ENCODE results near the gene SLC25A25. TPM values are rescaled to one million over a fixed set of nuclear protein-coding genes. Genes with fewer than 3 reads are reported as not detected.
A peak's percentile ranks its signal among the peaks of the same experiment; 100 is the strongest.

The SLC25A25 gene
- total and polyA plus RNA-seq, 2 experiments from 2014 or later = 8.2 to 20.2 TPM

- Histone ChIP-seq H3K36me3 (ENCODE audit: low read depth) (peaks cover 4% of the 10 kb centered on the region; the same call in 1 of the 2 replicates), H2AFZ (no peak overlapping the region), H3K27me3 (replicated peaks; ENCODE audit: insufficient read depth) (no peaks in the 10 kb centered on the region), H3K4me1 (ENCODE audit: insufficient read depth) (peaks cover 44% of the 10 kb centered on the region), H4K20me1 (ENCODE audit: insufficient read depth) (no peaks in the 10 kb centered on the region), H3K4me3 (no peak overlapping the region), H3K27ac (peak overlapping the region; percentile 97; the same call in 1 of the 2 replicates), H3F3A (ENCODE audit: insufficient read depth) (peaks cover 49% of the 10 kb centered on the region), H3K9ac (no peak overlapping the region; the same call in 1 of the 2 replicates), H3K9me3 (ENCODE audit: low read depth) (no peaks in the 10 kb centered on the region), H3K79me2 (ENCODE audit: insufficient read depth) (peaks cover 77% of the 10 kb centered on the region), H3K4me2 (ENCODE audit: unreplicated experiment) (no peak overlapping the region), H3K9me2 (ENCODE audit: insufficient read depth) (no peaks in the 10 kb centered on the region)
- TF ChIP-seq EZH2phosphoT487 (IDR thresholded peaks at IDR 0.05; ENCODE audit: insufficient read depth, low read depth) (no peak), EZH2 (IDR thresholded peaks at IDR 0.05; ENCODE audit: insufficient read depth, poor library complexity, severe bottlenecking) (no peak)
- DNase-seq = no peak
- in situ Hi-C loops (cut with MboI) = no loop called here
- 89 to 90% methylated on average over 19 of the region's 19 CpGs for WGBS, 2 experiments (ENCODE audit: low coverage in 1 of 2, low lambda C conversion rate in 2 of 2, missing lambda C conversion rate in 2 of 2)
Observed at GRCh38 chr9:128096616-128097536, 28.8 kb downstream of the SLC25A25 start.

DNA sequence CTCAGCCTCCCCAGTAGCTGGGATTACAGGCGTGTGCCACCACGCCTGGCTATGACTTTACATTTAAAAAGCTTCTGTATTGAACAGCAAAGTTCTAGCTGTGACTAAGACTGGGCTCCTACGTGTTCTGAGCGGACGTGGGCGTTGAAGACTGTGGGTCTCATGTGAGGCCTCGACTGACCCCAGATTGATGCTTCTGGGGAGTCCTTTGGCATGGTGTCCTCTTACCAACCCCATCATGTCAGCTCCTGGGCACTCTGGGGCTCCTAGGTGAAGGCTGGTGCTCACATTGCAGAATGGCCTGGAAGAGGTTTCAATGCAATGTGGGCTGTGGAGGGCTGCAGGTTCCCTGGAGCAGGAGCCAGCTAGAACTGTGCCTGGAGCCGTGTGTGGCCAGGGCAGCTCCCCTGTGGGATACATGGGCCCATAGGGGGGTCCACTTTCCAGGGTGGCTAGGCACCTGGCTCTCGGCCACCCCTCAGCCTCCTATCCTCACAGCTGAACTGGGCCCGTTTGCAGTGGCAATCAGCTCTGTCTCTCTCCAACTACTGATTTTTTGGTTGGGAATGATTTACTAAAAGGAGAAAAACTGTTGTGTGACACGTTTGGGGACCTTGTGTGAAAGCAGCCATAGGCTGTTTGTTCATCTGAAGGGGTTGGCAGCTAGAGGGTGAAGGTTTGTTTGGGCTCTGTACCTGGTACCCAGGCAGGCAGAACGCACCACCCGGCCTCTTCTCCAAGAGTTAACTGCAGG lies 29.7 kb downstream of the SLC25A25 start:
- Histone ChIP-seq H3K9me3 (ENCODE audit: low read depth) (no peaks in the 10 kb centered on the region), H3K27ac (peak overlapping the region; percentile 97), H3K27me3 (replicated peaks; ENCODE audit: insufficient read depth) (no peaks in the 10 kb centered on the region), H3K4me2 (ENCODE audit: unreplicated experiment) (peak overlapping the region; percentile 96), H3K9ac (peak overlapping the region; percentile 93), H3F3A (ENCODE audit: insufficient read depth) (peaks cover 49% of the 10 kb centered on the region), H3K36me3 (ENCODE audit: low read depth) (peaks cover 13% of the 10 kb centered on the region; the same call in 1 of the 2 replicates), H3K4me3 (peak overlapping the region; percentile 75), H4K20me1 (ENCODE audit: insufficient read depth) (no peaks in the 10 kb centered on the region), H2AFZ (0 out of 2 replicates have a peak overlapping the region, but pooled peaks have one; percentile 19), H3K9me2 (ENCODE audit: insufficient read depth) (no peaks in the 10 kb centered on the region), H3K4me1 (ENCODE audit: insufficient read depth) (peaks cover 43% of the 10 kb centered on the region), H3K79me2 (ENCODE audit: insufficient read depth) (peaks cover 77% of the 10 kb centered on the region)
- no peak for DNase-seq
- WGBS, 2 experiments (ENCODE audit: low coverage in 1 of 2, low lambda C conversion rate in 2 of 2, missing lambda C conversion rate in 2 of 2) = 57 to 61% methylated on average over 13 of the region's 13 CpGs
- TF ChIP-seq EZH2phosphoT487 (IDR thresholded peaks at IDR 0.05; ENCODE audit: insufficient read depth, low read depth) (no peak), EZH2 (IDR thresholded peaks at IDR 0.05; ENCODE audit: insufficient read depth, poor library complexity, severe bottlenecking) (no peak)
- in situ Hi-C loops (cut with MboI) = no loop called here

- H2AFZ ChIP-seq = peak overlapping the region; percentile 19; the same call in 1 of the 2 replicates
- peaks cover 17% of the 10 kb centered on the region; the same call in 1 of the 2 replicates for H3K36me3 ChIP-seq (ENCODE audit: low read depth)
- H3K9me2 ChIP-seq (ENCODE audit: insufficient read depth) = no peaks in the 10 kb centered on the region
- H3K27me3 ChIP-seq (replicated peaks; ENCODE audit: insufficient read depth) = no peaks in the 10 kb centered on the region
- peak overlapping the region; percentile 97 for H3K27ac ChIP-seq
- no peaks in the 10 kb centered on the region for H3K9me3 ChIP-seq (ENCODE audit: low read depth)
- H3K79me2 ChIP-seq (ENCODE audit: insufficient read depth) = peaks cover 74% of the 10 kb centered on the region
- H3K4me3 ChIP-seq = peak overlapping the region; percentile 75
- no peak for TF ChIP-seq EZH2phosphoT487 (IDR thresholded peaks at IDR 0.05; ENCODE audit: insufficient read depth, low read depth)
- no peak for TF ChIP-seq EZH2 (IDR thresholded peaks at IDR 0.05; ENCODE audit: insufficient read depth, poor library complexity, severe bottlenecking)
- peak overlapping the region; percentile 93 for H3K9ac ChIP-seq
- peak; percentile 98 for DNase-seq
- no peaks in the 10 kb centered on the region for H4K20me1 ChIP-seq (ENCODE audit: insufficient read depth)
- H3F3A ChIP-seq (ENCODE audit: insufficient read depth) = peaks cover 41% of the 10 kb centered on the region
- in situ Hi-C loops (cut with MboI) = no loop called here
- WGBS, 2 experiments (ENCODE audit: low coverage in 1 of 2, low lambda C conversion rate in 2 of 2, missing lambda C conversion rate in 2 of 2) = 2 to 4% methylated on average over 32 of the region's 32 CpGs
- peaks cover 35% of the 10 kb centered on the region for H3K4me1 ChIP-seq (ENCODE audit: insufficient read depth)
- peak overlapping the region; percentile 96 for H3K4me2 ChIP-seq (ENCODE audit: unreplicated experiment)
Observed at GRCh38 chr9:128098297-128099230, 30.5 kb downstream of the SLC25A25 start.
